Measurements from ENCODE around the gene FIG4. TPM values are rescaled to one million over a fixed set of nuclear protein-coding genes. Genes with fewer than 3 reads are reported as not detected.

FIG4 gene
- total RNA-seq, 1 experiment from 2014 or later = 23.1 TPM

DNA sequence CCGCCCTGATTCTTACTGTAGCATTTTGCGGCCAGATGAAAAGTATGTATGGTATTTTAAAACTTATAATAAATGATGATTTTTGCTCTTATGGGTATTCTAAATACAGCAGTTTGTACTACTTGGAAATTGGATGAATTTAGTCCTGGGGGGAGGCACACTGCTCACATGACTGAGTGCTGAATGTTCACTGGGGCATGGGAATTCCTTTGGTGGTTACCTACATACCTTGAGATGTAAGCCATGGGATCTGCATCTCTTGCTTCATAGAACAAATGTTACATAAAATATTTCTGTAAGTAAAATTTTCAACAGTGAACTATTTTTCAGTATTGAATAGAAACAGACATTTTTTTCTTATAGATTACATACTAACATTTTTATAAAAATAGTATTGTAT lies 71.1 kb downstream of the FIG4 start:
- Histone ChIP-seq H2BK120ac (ENCODE audit: low read depth, low read length, poor library complexity, severe bottlenecking) (no peak overlapping the region), H2BK5ac (ENCODE audit: insufficient read length, low read length) (no peak overlapping the region), H3K4ac (ENCODE audit: low read depth, low read length) (no peak overlapping the region), H4K8ac (replicated peaks; ENCODE audit: insufficient read length, low read depth, low read length) (no peak overlapping the region), H3K9ac (ENCODE audit: extremely low read depth, insufficient read length, low read length) (no peak overlapping the region), H2AFZ (ENCODE audit: low read length) (no peak overlapping the region), H4K20me1 (ENCODE audit: control insufficient read depth, insufficient read depth, insufficient read length) (no peaks in the 10 kb centered on the region), H3K23me2 (ENCODE audit: insufficient read length, low read depth, low read length, poor library complexity, severe bottlenecking) (no peaks in the 10 kb centered on the region), H3K27ac (ENCODE audit: insufficient read length, low read depth, low read length) (no peak overlapping the region), H3K4me2 (ENCODE audit: insufficient read depth, insufficient read length, low read length) (no peak overlapping the region), H3K27me3 (ENCODE audit: insufficient read depth, low read length) (no peaks in the 10 kb centered on the region), H3K23ac (ENCODE audit: insufficient read length, low read depth, low read length) (no peak overlapping the region), H3K4me1 (ENCODE audit: insufficient read depth, low read length) (0 out of 2 replicates have a peak, but pooled peaks cover 3% of the 10 kb centered on the region), H3K18ac (ENCODE audit: insufficient read length, low read depth, low read length) (no peak overlapping the region), H3T11ph (ENCODE audit: low read length) (no peak overlapping the region), H3K56ac (ENCODE audit: insufficient read length, low read depth, low read length) (no peak overlapping the region), H3K14ac (ENCODE audit: insufficient read depth, low read length) (no peak overlapping the region), H2AK5ac (ENCODE audit: insufficient read length, low read length) (no peak overlapping the region), H3K79me1 (ENCODE audit: insufficient read depth, low read depth, low read length, poor library complexity, severe bottlenecking) (no peaks in the 10 kb centered on the region), H2BK12ac (ENCODE audit: insufficient read length, low read depth, low read length) (no peak overlapping the region), H2BK15ac (ENCODE audit: low read depth, low read length) (no peak overlapping the region), H3K9me3 (ENCODE audit: control insufficient read depth, low read depth, low read length) (no peaks in the 10 kb centered on the region), H4K5ac (ENCODE audit: insufficient read length, low read depth, low read length) (no peak overlapping the region), H3K79me2 (ENCODE audit: insufficient read depth, low read length) (no peaks in the 10 kb centered on the region), H4K91ac (ENCODE audit: insufficient read length, low read depth, low read length) (no peak overlapping the region), H2BK20ac (ENCODE audit: low read depth, low read length, poor library complexity, severe bottlenecking) (no peak overlapping the region)
- Mint-ChIP-seq H3K9me3 (peaks cover 0 to 5% of the 10 kb centered on the region in 2 experiments; a peak in 1 of 5 replicates), H3K4me3 (no peak overlapping the region), H3K27me3 (ENCODE audit: low read depth) (no peaks in the 10 kb centered on the region), H3K36me3 (ENCODE audit: insufficient read depth in 1 of 3, low read depth in 3 of 3) (peaks cover 16 to 23% (median 19%) of the 10 kb centered on the region in 3 experiments), H3K27ac (no peak overlapping the region), H3K4me1 (no peaks in the 10 kb centered on the region)
- no peak for DNase-seq
- WGBS (ENCODE audit: extremely low coverage, insufficient read length, low lambda C conversion rate) = no CpG with 5 or more reads among the region's 2 CpGs
- TF ChIP-seq, protein P1, sequence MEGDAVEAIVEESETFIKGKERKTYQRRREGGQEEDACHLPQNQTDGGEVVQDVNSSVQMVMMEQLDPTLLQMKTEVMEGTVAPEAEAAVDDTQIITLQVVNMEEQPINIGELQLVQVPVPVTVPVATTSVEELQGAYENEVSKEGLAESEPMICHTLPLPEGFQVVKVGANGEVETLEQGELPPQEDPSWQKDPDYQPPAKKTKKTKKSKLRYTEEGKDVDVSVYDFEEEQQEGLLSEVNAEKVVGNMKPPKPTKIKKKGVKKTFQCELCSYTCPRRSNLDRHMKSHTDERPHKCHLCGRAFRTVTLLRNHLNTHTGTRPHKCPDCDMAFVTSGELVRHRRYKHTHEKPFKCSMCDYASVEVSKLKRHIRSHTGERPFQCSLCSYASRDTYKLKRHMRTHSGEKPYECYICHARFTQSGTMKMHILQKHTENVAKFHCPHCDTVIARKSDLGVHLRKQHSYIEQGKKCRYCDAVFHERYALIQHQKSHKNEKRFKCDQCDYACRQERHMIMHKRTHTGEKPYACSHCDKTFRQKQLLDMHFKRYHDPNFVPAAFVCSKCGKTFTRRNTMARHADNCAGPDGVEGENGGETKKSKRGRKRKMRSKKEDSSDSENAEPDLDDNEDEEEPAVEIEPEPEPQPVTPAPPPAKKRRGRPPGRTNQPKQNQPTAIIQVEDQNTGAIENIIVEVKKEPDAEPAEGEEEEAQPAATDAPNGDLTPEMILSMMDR (conservative IDR thresholded peaks at IDR 0.05) = no peak
